GM12875 (cell line): ENCODE data around the gene CYP3A5.

Source experiments
- H3K4me3 ChIP-seq: one replicate; pipeline ENCODE4 v1.5.1; 2011; ENCODE audit warnings: low read depth, low read length, control low read depth
- TF ChIP-seq, protein P1 (sequence below): IDR thresholded peaks from 2 replicates; pipeline ENCODE4 v1.5.1; 2011; ENCODE audit warnings: low read depth, mild to moderate bottlenecking, control low read depth, inconsistent platforms, low read length, moderate library complexity, borderline replicate concordance; ENCODE audit not compliant: insufficient read depth

CYP3A5 gene

DNA sequence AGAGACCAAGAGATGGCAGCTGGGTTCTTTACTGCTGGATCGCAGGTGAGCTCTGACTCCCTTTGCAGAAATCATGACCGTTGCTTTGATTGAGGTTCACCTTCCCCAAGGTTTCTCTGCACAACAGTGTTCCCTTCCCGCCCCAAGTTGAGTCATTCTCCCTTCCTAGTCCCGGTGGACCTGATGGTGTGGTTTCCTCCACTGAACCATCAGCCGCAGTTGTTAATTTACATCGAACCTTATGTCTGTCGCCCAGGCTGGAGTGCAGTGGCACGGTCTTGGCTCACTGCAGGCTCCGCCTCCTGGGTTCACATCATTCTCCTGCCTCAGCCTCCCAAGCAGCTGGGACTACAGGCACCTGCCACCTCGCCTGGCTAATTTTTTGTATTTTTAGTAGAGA is 57.2 kb downstream of the CYP3A5 start:
- TF ChIP-seq, protein P1, sequence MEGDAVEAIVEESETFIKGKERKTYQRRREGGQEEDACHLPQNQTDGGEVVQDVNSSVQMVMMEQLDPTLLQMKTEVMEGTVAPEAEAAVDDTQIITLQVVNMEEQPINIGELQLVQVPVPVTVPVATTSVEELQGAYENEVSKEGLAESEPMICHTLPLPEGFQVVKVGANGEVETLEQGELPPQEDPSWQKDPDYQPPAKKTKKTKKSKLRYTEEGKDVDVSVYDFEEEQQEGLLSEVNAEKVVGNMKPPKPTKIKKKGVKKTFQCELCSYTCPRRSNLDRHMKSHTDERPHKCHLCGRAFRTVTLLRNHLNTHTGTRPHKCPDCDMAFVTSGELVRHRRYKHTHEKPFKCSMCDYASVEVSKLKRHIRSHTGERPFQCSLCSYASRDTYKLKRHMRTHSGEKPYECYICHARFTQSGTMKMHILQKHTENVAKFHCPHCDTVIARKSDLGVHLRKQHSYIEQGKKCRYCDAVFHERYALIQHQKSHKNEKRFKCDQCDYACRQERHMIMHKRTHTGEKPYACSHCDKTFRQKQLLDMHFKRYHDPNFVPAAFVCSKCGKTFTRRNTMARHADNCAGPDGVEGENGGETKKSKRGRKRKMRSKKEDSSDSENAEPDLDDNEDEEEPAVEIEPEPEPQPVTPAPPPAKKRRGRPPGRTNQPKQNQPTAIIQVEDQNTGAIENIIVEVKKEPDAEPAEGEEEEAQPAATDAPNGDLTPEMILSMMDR = no peak
- H3K4me3 ChIP-seq = no peak overlapping the region

- TF ChIP-seq, protein P1 = no peak
- H3K4me3 ChIP-seq = no peak overlapping the region
These were observed 58.5 kb downstream of the CYP3A5 start for GRCh38 chr7:99621271-99621670.

- TF ChIP-seq, protein P1 = no peak
- H3K4me3 ChIP-seq = no peak overlapping the region
These were observed 60.1 kb downstream of the CYP3A5 start for GRCh38 chr7:99619571-99620130.

GRCh38 chr7:99618726-99619125 is 61.1 kb downstream of the CYP3A5 start:
- no peak overlapping the region for H3K4me3 ChIP-seq
- TF ChIP-seq, protein P1 = no peak

GRCh38 chr7:99617192-99617781 is 62.5 kb downstream of the CYP3A5 start:
- TF ChIP-seq, protein P1 = no peak
- peak overlapping the region; percentile 87 for H3K4me3 ChIP-seq

DNA sequence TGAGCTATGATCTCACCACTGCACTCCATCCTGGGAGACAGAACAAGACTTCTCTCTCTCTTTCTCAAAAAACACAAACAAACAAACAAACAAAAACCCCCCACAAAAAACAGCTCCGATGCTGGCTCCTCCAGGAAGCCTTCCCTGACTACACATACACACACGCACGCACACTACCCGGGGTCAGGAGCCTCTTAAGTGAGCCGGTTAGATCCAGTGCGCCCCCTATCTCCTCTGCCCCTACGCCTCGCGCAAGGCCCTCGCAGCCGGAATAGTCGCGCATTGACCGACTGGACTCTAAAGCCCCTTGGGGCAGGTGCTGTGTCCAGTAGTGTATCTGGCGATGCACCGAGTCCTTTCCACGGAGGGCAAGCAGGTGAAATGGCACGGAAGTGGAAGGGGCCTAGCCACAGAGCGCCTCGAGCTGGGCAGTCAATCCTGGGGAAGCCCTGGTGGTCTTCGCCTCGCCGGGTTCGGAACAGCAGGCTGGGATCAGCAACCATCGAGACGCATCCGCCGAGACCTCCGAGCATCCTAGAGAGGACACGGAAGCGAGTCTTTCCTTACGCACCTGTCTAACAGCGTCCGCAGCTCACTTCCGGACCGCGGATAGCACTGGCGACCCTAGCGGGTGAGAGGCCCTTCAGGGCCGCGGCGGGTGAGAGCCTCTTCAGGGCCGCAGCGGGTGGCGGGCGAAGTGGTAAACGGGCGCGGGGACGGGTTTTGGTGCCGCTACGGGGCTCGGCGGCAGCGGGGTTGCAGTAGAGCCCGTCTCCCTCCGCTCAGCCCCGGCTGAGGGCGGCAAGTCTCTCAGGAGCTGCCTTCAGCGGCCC is 63.2 kb downstream of the CYP3A5 start, which contains the start of gene ZSCAN25:
Gene ZSCAN25 (plus strand): TSS at position 588 of the 833 bp plus-strand sequence. CDS start 2,661 bp downstream, outside the sequence.
- TF ChIP-seq, protein P1 = peak; percentile 49; the same call in 1 of the 2 replicates
- H3K4me3 ChIP-seq = peak within 1 kb of the TSS; percentile 87
